ENCODE data around the gene AIFM1.
A peak's percentile ranks its signal among the peaks of the same experiment; 100 is the strongest.

AIFM1 gene

DNA sequence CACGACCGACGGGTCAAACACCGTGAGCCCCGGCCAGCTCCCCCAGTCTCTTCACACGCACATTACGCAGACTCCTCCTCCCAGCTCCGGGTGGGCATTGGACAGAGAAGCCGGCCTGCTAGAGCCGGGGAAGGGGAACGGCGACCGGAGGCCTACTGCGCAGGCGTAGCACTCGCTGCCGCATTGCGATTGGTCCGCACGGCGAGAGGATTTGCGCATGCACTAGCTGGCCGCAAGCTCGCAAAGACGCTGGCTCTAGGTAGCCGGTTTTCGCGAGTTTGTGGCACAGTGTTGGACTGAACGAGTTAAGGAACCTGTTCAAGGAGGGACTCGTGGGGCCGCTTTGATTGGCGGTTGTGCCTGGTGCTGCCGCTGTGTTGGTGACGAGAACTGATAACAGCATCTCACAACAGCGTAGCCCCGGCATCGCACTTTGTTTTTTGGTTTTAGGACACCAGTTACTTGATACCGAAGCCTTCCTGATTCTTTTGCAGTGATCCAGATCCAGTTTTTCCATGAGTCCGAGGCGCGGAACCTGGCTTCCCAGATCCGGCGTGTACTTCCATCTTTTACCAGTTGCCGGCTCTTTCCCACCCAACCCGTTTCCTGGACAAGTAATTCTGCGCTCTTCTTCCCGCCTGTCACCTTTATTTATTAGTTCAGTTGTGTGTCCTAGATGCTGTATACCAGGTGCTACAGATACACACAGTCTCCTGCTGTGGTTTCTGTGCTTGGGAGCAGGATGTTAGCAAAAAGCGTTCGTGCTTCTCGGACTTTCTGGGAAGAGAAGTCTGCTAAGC lies at the start of gene AIFM1:
TSS of gene AIFM1 (minus strand) at position 139 of the 800 bp plus-strand sequence. CDS start 185 bp downstream, outside the sequence.
- peak; percentile 95 for DNase-seq

DNA sequence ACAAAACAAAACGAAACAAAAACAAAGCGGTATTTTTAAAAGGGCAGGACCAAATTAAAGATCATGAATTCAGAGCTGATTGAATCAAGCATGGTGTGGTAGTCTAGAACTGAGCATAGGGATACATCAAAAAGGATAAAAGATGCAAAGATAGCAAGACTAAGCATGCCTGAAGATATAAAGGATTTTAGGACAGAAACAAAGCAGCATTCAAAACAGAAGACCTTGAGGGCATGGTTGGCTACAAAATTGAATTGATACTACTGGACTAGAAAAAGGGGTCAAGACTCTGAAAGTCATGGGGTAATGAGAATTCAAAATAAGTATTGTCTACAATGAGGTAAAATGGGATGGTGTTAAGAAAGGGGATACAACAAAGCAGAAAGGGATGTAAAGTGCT lies 47.7 kb upstream of the AIFM1 start:
- no peak for DNase-seq

DNA sequence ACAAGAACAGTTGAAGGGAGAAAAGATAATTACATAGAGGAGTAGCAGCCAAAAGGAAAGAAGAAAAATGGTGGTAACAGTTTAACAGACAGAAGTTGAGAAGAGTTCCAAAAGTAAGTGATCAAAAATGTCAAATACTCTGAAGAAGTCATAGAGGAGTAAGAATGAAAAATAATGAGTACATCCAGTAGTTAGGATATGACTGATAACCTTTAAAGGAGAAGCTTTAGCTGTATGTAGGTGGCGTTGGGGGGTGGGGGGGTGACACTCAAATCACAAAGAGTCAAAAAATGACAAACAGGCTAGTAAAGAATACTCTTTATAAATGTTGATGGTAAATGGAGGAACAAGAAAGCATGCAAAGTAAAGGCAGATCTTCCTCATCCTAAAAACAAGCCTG lies 46.7 kb upstream of the AIFM1 start:
- no peak for DNase-seq

DNA sequence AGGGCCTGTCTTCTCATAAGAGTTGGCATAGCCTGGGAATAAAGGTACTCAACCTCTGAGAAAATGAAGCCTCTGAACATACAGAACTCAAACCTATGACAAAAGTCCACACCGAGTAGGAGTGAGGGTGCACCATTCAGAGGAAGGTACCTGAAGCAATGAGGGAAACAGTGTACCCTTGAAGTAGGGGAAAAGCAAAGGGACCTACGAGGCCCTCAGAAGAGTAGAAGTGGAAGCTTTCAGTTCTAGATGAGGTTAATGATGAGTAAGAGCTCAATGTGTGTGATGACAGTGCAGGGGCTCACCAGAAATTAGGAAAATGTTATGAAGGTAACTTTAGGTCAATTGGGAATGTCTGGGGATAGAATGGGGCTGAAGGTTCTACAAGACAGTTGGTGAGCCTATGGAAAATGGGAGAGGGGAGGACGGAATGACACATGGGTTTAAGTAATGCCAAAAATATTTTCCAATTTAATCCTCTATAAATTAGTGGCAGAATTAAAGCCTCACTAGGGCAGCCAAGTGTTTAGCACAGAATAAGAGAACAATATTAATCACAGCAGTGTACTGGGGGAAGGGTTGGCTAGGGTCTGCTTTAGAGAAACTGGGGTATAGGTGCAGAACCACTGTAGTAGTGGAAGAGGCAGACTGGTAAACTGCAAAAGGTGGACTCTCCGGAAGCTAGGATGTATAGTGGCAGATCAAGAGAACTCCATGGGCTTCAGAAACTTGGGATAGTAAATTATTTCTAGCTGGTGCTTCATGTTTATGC lies 46.0 kb upstream of the AIFM1 start:
- no peak for DNase-seq

DNA sequence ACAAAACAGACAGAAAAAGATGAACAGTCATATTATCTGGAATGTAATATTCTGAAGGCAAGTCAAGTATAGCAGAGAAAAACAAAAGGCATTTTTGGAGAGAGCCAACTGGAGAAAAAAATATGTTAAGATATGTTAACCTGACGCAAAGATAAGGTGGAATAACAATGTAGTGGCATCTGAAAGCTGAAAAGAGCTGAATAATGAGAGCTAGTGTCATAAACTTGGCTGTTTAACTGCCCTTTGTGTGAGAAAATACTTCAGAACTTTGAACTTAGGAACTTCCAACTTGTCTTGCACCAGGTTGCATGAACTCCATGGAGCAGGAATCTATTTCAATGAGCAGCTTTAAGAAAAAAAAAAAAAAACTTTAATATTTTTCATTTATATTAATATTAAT lies 39.0 kb upstream of the AIFM1 start:
- no peak for DNase-seq

DNA sequence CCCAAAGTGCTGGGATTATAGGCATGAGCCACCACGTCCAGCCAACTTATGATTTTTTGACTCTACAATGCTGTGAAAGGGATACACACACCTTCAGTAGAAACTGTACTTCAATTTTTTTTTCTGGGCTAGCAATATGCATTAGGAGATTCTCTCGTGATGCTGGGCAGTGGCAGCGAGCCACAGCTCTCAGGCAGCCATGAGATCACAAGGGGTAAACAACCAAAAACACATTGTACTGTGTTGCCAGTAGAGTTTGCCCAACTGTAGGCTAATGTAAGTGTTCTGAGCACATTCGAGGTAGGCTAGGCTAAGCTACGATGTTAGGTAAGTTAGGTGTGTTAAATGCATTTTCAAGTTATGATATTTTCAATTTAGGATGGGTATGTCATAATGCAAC lies 31.8 kb upstream of the AIFM1 start:
- no peak for DNase-seq

DNA sequence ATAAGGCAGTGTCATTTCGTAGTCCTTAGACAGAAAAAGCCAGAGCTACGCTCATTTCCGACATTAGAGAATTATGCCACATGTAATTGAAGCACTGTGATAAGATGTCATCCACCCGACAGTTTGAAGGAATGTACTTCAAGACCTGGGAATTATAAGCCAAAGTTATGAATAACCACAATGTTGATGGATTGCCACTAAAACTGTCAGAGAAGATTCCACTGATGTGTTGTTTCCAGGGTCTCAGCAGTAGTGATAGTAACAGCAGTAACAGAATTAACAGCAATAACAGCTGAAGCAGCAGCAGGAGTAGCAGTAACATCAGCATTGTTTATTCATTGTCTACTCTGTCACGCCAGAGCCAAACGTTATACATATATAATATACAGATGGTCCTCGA lies 30.8 kb upstream of the AIFM1 start:
- DNase-seq, result no peak

DNA sequence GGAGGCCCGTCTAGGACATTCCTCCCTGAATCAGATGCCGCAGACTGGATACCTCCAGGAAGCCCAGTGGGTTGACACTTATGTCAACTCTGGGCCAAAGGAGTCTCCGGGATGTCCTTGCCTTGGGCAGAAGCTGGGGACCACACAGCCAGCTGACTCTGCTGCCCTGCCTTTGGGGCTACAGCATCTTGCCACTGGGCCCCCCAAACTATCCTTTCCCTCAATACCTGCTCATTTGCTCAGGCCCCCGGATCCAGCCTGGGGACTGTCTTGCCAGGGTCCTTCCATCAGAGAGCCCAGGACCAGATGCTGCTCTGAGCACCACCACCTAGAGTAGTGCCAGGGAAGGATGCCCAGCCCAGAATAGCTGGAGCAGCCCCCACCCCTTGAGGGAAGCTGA lies 25.2 kb upstream of the AIFM1 start:
- no peak for DNase-seq

DNA sequence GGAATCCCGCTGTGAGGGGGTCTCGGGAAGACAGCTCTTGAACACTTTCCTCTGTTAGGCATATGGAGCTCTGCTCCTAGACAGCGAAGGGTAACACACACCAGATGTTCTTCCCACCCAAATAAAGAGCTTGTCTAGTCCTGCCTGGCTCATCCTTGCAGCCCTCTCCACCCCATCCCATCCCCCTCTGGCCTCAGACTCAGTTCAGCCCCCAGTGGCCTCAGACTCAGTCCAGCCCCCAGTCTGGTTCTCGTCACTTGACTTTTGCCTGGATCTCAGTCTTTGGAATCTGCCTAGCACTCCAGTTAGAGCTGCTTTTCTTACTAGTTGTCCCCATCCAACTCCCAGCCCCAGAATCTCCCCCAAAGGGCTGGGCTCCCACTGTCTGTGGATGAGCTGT lies 21.0 kb upstream of the AIFM1 start:
- DNase-seq, result no peak

DNA sequence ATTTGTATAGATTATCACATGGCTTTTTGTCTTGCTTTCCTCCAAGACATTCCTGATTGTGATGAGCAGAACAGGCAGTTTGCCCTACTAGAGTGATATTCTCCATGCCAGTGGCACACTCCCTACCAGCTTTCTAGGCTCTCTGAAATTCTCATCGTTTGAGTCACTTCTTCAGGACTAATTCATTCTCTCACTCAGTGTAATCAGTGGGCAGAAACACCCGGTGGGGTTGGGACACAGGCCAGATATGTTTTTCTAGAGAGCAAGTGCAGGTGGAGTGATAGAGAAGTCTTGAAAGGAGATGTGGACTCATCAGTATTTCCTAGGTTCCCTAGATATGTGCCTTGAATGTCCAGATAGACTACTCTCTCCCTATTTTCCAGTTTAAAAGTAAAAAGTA lies 19.2 kb upstream of the AIFM1 start:
- no peak for DNase-seq

DNA sequence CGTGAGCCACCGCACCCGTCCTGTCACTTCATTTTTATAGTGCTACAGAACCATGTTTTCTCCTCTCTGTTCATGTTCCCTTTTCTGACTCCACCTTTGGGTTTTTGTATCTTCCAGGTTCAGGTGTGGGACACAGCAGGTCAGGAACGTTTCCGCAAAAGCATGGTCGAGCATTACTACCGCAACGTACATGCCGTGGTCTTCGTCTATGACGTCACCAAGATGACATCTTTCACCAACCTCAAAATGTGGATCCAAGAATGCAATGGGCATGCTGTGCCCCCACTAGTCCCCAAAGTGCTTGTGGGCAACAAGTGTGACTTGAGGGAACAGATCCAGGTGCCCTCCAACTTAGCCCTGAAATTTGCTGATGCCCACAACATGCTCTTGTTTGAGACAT lies 18.5 kb upstream of the AIFM1 start:
- no peak for DNase-seq

DNA sequence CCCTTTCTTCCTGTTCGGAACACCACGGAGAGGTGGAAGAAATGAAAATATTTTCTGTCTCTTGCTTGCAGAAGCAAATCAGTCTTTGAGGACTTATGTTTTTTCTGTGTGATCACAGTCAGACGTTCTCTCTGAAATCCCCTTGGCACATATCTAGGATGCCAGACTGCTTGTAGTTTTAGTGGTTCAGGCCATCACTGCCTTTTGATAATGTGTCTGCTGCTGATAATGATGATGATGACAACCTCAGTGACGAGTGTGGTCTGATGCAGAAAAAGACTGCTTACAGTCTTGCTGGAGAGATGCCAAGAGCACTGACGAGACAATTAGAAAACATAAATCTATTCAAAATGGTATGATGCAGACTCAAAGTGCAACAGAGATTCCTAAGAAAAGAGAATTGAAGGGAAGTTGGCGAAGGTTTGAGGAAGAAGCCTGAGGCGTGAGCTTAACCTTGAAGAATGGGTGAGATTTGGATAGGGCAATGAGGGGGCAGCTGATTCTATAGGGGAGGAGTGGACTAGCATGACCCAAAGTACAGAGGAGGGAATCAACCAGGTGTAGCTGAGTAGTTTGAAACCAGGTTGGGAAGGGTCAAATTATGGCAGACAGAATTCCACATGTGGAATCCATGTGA lies 14.1 kb upstream of the AIFM1 start:
- no peak for DNase-seq

DNA sequence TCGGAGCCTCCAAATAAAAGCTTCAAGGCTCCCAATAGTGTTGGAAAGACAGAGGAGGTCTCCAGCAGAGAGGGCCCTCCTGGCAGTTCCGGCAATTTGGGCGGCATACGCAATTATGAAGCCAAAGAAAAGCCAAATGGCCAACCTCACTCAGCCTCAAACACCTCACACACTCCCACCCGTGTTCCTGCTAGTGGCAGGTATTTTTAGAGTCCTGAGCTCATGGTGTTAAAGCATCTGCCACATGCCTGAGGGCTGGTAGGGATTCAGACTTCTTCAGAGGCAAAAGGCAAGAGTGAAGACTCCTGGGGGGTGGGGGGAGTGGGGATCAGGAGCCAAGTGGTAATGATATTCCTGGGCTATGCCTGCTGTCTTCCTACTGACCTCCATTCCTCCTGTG lies 13.5 kb upstream of the AIFM1 start:
- DNase-seq, result no peak

DNA sequence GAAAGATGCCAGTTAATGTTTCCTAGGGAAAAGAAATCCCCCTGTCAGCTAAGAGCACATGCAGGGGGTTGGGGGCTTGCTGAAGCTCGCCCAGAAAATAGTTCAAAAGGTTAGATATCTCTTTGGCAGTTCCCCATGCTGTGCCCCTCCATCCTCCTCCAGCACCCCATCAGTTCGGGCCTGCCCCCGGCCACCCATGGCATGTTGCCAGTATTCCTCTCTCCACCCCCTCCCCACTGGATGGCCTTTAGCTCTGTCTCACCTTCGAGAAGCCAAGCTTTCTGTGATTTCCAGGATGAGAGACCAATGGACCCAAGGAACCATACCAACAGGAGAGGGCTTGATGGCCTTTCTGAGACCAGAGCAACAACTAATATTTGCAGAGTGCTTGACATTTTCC lies 11.3 kb upstream of the AIFM1 start:
- no peak for DNase-seq

DNA sequence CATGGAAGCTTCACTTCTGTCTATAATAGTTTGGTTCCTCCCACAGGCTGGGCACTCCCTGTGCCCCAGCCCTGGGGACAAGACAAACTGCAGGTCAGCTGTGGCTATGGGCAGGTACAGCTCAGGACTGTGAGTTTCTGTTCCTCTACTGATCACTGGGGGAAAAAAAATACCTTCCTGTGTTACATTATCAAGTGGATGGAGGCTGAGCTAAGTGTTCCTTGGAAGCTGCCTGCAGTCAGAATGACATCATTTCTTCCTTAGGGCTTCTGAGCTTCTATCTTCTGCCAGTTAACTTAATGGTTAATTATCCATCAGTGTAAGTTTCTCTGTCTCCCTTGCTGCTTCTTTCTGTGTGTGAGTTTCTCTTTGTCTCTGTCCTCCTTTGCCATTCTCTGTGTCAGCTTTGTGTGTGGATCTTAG lies 10.7 kb upstream of the AIFM1 start:
- no peak for DNase-seq

DNA sequence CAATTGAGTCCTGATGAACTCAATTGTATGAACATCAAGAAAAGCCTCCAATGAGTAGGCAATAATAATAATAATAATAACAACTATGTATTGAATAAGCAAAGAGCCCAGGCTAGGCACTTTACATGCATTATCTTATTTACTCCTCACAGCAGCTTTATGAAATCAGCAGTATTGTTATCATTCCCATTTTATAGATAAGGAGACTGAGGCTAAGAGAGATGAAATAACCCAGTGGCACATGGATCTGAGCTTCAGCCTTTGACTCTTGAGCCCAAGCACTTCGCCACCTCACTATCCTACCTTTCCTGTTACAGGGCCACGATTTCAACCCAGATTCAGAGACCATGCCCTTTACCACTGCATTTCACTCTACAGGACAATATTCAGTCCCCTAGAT lies 9.3 kb upstream of the AIFM1 start:
- no peak for DNase-seq

DNA sequence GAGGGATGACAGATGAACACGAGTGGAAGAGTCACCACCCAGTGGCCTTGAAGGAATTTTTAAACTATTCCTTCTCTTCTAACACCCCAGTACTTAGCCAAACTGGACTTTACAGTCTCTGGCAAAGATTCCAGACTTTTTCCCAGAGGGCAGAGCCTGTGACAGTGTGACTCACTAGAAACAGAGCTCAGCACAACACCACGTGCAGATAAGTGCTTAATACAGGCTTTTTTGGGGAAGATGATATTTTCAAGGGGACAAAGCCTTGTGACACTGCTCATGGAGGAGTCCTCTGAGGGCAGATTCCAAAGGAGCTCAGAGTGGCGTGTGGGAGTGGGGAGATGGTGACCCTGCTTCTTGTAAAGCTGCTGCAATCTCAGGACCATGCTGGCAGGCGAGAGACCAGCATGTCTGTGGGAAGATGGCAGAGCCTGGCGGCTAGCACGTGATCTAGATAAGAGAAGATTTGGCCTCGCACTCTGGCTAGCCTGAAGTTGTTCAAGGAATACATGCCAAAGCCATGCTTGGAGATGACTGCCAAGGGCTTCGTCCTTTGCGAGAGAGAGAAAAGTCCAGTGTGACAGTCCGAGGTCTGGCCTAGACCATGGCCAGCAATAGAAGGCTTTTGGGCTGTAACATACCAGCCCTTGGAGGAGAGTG lies 8.5 kb upstream of the AIFM1 start:
- no peak for DNase-seq

DNA sequence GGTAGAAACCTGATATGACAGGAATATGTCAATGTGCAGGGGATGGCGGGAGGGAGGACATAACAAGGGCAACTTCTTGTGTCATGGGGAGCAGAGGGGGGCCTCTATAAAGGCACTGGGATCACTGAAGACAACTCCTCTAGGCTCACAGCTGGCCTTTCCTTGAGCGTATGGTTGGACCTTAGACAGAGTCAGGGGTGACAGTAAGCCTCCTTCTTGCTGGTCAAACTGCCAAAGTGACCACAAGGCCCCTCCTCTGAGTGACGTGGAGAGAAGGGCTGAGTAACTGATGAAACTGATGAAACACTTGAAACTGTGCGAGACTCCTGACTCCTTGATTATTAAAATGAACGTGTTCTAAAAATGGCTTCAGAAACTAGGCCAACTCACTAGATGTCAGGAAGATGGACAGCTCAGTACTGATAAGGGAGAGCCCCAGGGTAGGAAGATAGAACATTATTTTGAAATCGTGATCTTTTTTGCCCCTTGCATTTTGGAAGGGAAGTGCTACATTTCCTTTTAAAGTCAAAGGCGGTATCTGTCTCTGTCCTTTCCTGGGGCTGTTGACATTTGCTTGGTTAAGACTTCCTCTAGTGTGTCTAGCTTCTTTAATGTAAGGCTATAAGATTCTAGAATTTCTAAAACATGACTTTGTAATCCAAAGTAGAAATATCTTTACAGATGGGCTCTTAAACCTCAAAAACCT lies 7.7 kb upstream of the AIFM1 start:
- peak; percentile 69 for DNase-seq

DNA sequence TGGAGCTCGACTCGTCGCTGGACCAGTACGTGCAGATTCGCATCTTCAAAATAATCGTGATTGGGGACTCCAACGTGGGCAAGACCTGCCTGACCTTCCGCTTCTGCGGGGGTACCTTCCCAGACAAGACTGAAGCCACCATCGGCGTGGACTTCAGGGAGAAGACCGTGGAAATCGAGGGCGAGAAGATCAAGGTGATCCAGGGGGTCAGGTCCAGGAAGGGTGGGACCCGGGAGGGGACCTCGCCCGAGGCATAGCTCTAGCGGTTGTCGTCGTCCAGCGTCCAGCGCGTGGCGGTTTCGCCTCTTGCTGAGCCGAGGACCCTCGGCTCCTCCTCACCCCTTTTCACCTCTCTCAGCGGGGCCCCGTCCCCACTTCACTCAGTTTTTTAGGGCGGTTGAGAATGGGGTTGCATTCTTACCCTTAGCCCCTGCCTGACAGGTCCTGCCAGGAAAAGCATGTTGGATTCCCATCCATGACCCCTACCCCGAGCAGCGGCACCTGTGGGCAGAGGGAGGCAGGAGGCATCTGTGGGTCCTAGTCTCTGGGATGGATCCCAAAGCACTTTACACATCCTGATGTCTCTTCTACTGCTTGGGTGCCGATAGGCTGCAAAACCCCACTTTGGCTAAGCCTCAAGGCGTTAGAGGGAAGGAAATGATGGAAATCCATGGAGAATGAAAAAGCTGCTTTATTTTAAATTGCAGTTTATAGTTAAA lies 6.6 kb upstream of the AIFM1 start:
- DNase-seq, result peak; percentile 61

DNA sequence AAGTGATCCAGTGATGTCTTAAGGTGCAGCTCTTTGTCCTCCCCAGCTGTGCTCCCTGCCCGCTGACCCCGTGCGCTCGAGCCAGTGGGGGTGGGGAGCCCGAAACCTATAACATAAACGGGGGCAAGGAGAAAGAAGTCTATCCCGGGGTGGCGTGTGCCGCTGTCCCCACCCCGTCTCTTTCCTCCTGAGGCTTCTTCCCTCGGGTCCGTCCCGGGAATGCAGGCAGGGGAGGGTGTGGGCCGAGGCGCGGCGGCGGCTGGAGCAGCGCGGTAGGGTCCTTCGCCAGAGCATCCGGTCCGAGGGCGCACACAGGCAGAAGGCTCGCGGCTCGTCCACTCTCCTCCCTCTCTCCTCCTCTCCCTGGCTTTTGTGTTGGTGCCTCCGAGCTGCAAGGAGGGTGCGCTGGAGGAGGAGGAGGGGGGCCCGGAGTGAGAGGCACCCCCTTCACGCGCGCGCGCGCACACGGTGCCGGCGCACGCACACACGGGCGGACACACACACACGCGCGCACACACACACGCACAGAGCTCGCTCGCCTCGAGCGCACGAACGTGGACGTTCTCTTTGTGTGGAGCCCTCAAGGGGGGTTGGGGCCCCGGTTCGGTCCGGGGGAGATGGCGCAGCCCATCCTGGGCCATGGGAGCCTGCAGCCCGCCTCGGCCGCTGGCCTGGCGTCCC lies 5.9 kb upstream of the AIFM1 start, which contains the start of gene RAB33A:
TSS of gene RAB33A (plus strand) at position 517 of the 681 bp plus-strand sequence. CDS start at position 618, 101 bp downstream.
- DNase-seq, result peak; percentile 76

DNA sequence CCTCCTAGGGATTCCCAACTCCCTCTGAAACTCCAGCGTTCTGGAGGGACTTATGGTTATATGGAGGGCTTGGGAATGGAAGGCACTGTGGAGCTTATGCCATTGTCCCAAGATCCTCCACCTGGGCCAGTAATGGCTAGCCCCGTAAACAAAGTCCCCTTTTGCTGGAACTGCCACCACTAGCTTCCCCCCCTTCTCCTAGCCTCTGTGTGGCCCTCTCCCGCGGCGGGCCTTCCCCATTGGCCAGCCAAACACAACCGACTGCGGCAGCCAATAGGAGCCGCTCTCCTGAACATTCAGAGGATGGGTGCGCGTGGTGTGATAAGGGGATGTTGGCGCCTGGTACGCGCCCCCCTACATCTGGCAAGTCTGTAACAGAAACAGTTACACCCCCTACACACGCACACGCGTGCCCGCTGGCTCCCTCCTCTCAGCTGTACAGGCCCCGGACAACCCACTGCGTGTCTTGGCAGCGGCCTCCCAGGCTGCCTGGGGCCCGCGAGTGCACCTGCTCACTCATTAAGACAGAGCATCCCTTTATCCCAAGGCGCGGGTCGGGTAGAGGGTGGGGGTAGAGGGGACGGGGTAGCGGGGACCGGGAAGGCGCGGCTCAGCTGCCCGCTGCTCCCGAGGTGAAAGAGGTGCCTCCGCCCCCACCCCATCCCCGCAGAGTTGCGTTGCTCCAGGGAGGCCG lies 5.3 kb upstream of the AIFM1 start:
- peak; percentile 86 for DNase-seq

All from activated effector memory CD4-positive, alpha-beta T cell treated with anti-CD3 and anti-CD28 coated beads, Interleukin-2, amount 50 U/mL, for 16 hours (primary cell).